NOMO-1 (cell line): ENCODE results near the gene CAMKK2.

Experiments used
- DNase-seq, 2 experiments: peaks; one replicate each; lab custom pipeline; 2025; ENCODE audit not compliant: unreplicated experiment in 2 of 2; lab: John Stamatoyannopoulos, UW

CAMKK2 gene

DNA sequence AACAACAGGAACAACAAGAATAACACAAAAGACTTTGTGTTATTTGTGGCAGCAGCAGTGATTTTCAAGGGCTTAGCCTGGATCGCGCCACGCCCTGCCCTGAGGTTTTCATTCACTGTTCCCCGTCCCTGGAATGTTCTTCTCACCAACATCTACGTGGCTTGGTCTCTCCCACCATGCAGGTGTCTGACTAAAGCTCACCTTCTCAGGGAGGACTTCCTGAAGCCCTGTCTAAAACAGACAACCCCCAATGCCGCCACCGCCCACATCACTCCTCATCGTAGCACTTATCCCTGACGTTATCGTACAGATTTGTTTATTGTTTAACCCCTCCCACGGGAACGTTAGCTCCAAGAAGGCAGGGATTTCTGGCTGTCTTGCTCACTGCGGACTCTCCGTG is 46.1 kb downstream of the CAMKK2 start:
- no peak for DNase-seq

DNA sequence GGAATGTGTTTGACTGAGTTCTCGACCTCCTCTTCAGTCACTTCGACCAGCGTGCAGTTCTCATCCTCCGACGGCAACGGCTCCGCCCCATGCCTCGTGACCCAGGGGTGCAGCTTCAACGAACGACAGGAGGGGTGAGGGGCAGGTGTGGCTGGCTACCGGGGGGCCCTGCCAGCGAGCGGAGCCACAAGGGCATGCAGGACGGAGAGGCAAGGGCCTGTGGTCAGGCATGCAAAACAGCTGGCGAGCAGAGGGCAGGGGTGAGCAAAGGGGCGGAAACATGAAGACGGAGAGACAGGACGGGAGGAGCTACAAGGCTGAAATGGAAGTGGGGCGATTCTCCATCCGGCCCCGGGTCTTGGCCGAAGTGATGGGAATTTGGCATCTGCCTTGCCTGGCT is 47.9 kb downstream of the CAMKK2 start:
- DNase-seq = no peak

DNA sequence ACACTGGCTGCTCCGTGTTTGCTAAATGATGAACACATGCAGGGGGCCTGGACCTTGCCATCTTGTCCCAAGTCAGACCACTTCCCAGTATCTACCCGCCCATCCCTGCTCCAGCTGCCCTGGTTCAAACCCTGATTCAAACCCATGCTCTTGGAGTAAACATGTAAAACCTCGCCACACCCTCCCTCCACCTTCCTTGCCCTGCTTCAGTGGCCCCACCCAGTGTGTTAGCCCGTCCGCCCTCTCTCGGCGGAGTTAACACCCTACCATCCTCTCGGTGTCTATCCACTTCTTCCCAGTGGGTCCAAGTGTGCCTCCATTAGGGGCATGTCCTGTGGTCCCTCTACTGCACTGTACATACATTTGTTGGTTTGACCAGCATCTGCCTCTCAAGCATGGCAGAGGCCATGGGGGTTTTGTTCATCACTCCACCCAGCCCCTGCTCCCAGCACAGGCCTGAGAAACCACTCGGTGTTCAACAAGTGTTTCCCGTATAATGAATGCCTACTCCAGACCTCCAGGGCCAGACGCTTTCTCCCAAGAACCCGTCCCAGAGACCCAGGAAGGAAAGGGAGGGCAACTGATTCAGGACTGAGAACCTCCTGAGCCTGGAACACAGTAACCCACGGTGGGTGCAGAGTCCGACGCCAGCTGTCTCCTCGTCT is 49.5 kb downstream of the CAMKK2 start:
- DNase-seq = no peak

DNA sequence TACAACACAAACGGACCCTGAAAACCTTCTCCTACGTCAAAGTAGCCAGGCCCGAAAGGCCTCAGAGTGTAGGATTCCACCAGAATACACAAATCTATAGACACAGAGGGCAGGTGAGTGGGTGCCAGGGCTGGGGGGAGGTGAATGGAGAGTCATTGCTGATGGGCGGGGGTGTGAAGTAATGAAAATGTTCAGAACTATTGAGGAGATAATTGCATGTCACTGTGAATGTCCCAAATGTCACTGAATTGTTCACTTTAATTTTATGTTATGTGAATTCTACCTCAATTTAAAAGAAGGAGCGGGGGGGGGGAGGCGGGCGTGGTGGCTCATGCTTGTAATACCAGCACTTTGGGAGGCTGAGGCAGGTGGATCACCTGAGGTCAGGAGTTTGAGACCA is 50.6 kb downstream of the CAMKK2 start:
- DNase-seq = no peak

DNA sequence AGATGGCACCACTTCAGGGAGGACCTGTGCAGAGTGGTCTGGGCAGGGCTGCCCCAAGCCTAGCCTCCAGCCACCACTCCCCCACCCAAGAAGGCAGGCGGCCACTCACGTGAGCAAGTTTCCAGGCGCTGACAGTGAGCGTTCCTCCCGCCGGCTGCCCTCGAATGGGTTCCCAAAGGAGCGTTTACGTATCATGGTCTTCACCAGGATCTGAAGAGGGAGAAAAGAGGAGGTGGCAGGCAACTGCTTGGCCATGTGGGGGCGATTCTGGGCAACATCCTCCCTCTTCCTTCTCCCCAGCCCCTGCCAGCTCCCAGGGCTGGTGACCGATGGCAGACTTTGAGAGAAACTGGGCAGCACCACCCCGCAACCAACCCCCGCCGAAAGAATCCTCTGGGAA is 51.5 kb downstream of the CAMKK2 start:
- DNase-seq = no peak

DNA sequence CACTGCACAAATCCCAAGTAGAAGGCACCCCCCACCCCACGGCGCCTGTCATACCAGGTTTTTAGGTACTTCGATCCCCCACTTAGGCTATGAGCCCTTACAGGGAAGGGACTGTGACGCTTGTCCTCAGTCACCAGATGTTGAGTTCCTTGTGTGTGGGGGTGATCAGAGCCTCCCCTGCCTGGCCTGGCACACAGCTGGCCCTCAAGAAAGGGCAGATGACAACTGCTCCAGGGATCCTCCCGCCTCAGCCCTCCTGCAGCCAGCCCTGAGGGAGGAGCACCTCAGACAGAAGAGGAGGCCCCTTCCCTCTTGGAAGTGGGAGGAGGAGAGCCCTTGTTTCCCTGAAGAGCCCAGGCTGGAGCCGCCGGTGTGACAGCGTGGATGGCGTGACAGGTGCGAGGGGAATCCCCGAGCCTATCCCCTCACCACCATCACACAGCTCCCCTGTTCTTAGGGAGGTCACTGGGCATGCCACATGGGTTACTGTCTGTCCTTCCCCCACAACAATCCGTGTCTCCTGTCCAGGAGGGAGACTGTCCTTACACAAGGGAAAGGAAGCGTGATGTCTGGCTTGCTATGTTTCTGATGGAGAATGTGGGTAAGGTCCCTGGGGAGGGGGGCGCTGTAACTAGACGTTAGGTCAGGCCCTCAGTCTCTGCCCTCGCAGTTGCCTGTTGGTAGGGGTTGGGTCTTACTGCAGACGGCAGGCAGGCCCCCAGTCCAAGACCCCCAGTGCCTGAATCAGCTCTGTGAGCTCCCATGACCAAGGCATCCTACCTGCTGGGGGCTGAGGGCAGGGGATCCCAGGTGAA is 55.1 kb downstream of the CAMKK2 start:
- DNase-seq = no peak

DNA sequence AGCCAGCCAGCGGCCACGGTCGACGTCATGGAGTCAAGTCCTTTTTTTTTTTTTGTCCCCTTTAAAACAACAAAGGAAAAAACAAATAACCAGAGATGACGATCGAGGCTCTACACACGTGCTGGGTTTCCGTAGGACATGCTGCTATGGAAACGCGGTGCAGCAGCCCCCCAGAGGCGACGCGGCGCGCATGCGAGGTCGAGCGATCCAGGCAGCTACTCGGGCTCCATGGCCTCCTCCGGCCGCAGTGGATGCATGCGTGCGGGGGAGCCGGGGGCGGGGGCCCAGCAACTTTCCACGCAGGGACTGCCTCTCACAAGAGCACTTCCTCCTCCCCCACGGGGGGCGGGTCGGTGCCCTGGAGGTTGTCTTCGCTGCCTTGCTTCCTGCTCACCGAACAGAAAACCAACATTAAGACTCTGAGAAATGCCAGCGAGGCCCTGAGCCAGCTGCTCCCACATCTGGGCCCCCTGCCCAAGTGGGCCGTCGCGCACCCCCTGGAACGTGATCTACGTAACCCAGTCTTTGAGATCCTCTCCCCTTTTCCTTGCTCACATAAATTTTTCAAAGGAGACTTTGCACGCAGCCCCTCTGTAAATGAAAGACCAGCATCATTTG is 55.9 kb downstream of the CAMKK2 start:
- peak; percentile 76 to 85 for DNase-seq

DNA sequence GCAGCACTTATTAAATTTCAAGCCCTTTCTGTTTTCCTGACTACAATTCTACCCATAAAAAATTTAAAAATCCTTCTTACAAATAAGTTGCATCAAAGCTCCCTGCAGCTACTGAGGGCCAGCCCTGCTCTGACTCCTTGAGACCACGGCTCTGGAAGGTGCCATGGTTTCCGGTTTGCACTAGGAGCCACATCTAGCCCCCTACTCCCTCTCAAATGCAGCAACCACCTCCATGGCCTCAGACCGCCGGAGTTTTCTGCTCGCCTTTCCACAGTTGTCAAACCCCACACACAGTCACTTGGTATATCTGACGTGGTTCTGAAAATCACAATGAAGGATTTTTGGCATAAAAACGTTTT is 56.5 kb downstream of the CAMKK2 start:
- DNase-seq = no peak

DNA sequence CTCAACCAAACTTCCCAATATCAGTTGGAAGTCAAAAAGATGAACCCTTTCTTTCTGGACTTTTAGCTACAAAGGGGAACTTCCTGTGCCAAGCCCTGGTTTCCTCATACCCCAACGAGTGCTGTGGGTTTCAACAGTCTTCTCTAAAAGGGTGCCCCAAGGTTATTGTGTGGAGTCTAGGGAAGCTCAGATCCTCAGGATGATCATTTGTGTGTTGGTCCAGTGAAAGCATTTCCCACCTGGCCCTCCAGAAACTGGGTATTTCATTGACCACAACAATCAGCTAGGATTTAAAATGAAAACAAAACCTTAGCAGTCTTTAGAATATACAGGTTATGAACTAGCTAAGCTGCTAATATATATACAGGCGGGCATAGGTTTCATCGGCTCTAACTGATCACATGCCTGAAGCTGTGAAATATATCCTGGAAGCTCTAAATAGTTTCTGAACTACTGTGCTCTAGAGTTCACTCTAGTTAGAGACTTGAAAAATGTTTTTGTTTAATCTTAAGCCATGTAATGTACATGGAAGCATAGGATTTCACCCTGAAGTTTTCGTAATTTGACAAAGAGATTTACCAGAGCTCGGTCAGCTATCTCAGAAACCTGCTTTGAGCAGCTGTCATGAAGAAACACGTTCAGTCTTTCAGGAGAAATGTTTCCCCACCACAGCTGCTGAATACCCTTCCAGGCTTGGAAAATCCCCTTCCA is 57.0 kb downstream of the CAMKK2 start:
- peak; percentile 80 to 81 for DNase-seq

DNA sequence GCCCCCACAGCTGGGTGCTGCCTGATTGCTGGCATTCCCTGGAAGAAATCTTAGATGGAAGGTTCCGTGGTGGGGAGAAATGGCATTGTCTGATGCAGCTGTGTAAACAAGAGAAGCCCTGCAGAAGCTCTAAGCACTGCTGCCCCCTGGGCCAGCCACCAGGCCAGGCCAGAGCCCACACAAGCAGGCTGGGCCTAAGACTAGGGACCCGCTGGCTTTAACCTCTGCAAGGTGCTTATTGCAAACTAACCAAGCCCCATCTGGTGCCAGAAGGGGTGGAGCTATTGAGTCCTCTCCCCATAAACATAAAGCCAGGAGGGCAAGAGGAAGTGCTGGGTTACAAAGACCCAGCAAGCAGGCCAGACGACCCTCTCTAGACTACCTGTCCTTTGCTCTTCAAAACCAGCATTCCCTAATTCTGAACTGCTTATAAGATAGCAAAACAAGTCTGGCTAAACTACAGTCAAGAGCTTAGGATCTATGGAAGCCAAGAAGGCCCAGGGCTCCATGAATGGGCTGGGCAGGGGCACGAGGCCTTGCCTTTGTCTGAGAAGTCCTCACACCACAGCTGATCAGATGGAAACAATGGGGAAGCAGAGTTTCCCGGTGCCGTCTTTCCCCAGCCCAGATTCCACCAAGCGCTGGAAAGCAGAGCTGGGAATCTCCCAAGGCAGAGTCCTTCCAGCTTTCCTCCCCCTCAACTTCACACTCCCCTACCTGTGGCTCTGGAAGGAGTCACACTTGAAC is 57.7 kb downstream of the CAMKK2 start:
- DNase-seq = peak; percentile 36 to 49

DNA sequence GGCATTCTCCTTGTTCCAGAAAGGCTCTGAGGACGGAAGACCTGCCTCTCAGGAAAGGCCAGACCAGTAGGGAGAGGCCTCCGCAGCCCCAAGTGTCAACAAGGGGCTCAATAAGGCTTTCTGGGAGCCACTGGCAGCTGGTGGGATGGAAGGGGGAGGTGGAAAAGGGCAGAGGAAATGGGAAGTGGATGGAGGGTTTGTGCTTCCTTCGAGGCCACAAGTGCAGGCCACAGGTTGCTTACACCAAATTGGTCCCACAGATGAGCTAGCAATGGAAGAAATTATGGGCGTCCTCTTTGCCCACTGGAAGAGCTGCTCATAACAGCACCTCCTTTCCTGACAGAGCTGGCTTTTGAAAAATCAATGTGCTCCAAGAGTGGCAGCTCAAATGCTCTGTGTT is 58.4 kb downstream of the CAMKK2 start:
- no peak for DNase-seq

DNA sequence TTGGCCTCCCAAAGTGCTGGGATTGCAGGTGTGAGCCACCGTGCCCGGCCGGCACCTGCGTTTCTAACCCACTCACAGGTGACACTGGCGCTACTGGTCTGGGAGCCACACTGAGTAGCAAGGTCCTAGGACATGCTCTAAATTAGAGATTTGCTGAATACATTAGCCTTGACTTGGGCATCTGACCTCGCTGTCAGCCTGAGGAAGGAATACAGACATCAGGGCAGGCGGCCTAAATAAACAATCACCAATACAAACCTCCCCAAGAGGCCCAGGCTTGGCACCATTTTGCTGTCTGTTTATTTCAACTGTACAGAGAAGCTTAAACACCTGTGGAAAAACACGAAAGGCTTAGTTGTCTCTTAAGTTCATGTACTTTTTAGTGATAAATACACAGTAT is 59.1 kb downstream of the CAMKK2 start:
- no peak for DNase-seq

DNA sequence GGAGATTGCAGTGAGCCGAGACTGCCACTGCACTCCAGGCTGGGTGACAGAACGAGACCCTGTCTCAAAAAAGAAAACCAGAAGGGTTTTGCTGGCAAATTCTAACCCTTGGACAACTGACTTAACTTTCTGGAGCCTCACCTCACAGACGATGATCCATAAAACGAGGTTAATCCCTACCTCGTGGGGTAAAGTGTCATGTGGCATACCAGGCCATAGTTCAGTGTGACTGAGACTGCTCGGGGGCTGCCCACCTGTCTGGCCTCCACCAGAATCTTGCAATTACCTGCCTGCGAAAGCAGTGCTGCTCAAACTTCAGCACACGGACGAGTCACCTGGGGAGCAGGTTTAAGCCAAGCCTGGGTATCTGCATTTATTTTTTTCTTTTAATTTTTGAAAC is 59.7 kb downstream of the CAMKK2 start:
- DNase-seq = no peak

DNA sequence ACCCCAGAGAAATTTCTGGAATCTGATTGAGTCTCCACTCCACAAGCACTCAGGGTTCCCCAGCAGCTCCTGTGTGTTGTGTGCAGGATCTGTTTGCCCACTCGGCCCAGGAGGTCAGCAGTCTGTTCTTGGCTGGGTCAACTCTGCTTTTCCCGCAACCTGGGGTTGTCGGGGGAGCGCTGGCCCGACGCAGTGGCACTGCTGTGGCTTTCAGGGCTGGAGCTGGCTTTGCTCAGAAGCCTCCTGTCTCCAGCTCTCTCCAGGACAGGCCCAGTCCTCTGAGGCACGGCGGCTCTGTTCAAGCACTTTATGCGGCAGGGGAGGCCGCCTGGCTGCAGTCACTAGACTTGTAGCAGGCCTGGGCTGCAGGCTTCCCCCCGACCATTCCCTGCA is 62.9 kb downstream of the CAMKK2 start:
- DNase-seq = no peak

DNA sequence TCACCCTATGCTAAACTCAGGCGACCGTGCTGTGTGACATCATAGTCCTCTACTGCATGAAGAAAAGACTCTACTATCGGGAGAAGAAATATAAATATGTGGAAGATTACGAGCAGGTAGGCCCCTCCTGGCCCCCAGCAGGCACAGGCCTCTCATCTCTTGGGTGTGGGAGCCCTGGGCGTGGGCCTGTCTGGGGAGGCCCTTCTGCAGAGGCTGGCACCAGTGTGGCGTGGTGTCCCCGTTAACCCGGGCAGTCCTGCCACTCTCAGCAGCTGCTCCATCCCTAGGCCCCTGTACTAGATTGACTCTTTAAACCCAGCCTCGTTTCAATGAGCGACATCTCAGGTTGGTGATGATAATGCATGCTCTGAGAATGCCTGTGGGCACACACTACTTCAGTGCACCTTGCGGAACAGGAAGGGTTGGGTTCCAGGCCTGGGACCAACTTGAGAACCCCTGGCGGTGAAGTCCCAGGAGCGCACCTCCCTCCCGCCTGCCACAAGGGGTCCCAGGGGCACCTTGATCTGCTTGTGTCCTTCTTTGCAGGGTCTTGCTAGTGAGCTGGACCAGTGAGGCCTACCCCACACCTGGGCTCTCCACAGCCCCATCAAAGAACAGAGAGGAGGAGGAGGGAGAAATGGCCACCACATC is 63.4 kb downstream of the CAMKK2 start:
- DNase-seq = no peak

DNA sequence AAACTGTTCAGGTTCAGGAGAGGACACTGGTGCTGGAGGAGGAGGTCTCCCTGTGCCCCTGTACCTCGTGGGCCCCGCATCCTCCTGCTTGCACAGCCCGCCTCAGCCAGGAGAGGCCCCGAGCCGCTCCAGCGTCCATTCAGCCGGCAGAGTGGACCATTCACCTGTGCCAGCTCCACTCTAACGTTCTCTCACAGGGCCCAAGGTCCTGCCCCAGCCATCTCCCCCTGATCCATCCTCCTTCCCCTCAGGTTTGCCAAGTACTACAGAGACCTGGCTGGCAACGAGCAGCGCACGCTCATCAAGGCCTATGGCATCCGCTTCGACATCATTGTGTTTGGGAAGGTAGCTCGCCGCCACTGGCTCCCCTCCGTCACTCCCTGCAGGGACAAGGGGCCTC is 64.3 kb downstream of the CAMKK2 start:
- no peak for DNase-seq

DNA sequence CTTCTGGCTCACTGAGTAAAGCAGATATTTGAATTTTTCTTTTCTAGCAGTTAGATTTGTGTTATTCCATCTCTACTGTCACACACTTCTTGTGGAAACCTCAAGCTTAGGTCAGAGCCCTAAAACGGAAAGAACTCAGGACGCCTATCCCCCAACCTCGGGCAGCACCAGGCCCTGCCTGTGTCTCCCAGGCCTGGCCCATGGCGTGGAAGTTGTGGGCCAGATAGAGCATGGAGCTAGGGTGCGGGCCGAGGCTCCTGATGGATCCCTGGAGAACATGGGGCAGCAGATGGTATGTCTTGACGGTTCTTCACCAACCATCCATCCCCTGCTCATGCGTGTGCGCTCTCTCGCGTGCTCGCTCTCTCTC is 66.0 kb downstream of the CAMKK2 start:
- DNase-seq = no peak

DNA sequence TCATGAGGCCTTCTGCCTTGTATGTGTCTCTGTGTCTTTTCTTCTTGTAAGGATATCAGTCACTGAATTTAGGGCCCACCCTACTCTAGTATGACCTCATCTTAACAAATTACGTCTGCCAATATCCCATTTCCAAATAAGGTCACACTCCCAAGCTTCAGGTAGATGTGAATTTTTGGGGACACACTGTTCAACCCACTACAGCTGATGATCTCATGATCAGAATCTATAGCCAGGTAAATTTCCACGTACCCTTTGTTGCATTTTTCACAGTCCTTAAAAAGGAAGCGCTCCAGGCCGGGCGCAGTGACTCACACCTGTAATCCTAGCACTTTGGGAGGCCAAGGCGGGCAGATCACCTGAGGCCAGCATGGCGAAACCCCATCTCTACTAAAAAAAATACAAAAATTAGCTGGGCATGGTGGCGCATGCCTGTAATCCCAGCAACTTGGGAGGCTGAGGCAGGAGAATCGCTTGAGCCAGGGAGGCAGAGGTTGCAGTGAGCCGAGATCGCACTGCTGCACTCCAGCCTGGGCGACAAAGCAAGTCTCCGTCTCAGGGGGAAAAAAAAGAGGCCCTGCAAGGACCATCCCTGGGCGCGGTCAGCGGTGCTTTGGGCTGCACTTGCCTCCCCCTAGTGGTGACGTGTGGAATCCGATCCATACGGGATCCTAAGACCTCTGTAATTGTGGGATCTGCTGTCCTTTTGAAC is 66.5 kb downstream of the CAMKK2 start:
- peak; percentile 55 to 67 for DNase-seq

DNA sequence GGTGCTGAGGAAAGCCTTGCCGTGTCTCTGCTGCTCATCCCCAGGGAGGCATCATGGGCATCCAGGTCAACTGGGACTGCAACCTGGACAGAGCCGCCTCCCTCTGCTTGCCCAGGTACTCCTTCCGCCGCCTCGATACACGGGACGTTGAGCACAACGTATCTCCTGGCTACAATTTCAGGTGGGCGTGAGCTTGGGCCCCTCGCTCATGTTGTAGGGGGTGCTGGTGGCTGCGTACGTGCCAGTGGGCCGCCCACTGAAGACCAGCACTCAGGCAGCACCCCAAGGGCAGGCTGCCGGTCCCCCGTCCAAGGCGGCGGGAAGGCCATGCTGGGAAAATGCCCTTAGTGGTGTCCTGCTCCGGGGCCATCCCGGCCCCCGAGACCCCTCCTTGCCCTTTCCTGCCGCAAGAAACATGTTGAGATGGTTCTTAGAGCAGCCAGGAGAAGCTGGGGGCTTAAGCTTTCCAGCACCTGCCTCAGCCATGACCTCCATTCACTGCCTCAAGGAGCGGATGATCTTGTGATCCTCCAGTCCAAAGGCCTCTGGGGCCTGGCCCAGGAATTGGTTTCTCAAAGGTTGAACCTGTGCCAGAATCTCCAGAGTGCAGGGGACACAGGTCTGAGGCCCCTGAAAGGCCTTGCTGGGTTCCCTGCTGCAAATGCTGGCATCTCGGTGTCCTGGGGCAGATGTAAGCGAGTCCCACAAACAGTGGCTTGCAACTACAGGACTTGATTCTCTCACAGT is 67.4 kb downstream of the CAMKK2 start:
- DNase-seq = no peak
